Left lung (tissue), 10 donors: Measurements from ENCODE around the gene DOCK10. TPM values are rescaled to one million over a fixed set of nuclear protein-coding genes. Genes with fewer than 3 reads are reported as not detected.

Experiments
- ATAC-seq: fragments of 200-7000 bp; cut with Tn5 transposase; one replicate; pipeline ENCODE4 v1.9.1; 2020; ENCODE audit warnings: moderate library complexity
- DNase-seq, 4 donors: peaks; one replicate each; pipeline ENCODE4 v3.0.0-alpha.2; 2013 to 2020
- H3K27ac ChIP-seq, 2 donors: fragments of 200-600 bp; sonication (generic) in 1 of 2; one replicate each; pipeline versions ENCODE4 v1.5.0 to v1.8.0; 2020 to 2021
- H3K27me3 ChIP-seq, 2 donors: fragments of 200-600 bp; sonication (generic) in 1 of 2; one replicate each; pipeline versions ENCODE4 v1.5.0 to v1.8.0; 2020 to 2021
- H3K36me3 ChIP-seq, 2 donors: fragments of 200-600 bp; sonication (generic) in 1 of 2; one replicate each; pipeline versions ENCODE4 v1.5.0 to v1.8.0; 2020 to 2021
- H3K4me1 ChIP-seq, 2 donors: fragments of 200-600 bp; one replicate each; pipeline ENCODE4 v1.8.0; 2021
- H3K4me3 ChIP-seq, 2 donors: fragments of 200-600 bp; sonication (generic) in 1 of 2; one replicate each; pipeline versions ENCODE4 v1.5.0 to v1.8.0; 2020 to 2021; ENCODE audit warnings: mild to moderate bottlenecking in 1 of 2
- H3K9me3 ChIP-seq, 2 donors: fragments of 200-600 bp; sonication (generic) in 1 of 2; one replicate each; pipeline versions ENCODE4 v1.5.0 to v1.8.0; 2020 to 2021
- intact Hi-C, 2 donors: fragments of 100-400 bp; cut with DNase I; formaldehyde crosslinking; loops; one replicate each; pipeline versions ENCODE4 v1.11.2 to v1.14.2; 2022
- polyA plus RNA-seq, 6 donors: library from polyadenylated mRNA; unstranded; fragments of 120-200 nt; gene quantifications; one replicate each; pipeline ENCODE4 v1.2.1, GENCODE V29; 2013; ENCODE audit not compliant: insufficient read length in 6 of 6
- total RNA-seq, 2 donors: library from RNA; stranded (reverse); fragmentation: NEBNext Ultra II Directional; extraction: Animal tissue kit (Norgen Biotek cat#: 25700); gene quantifications; one replicate each; pipeline ENCODE4 v1.2.1, GENCODE V29; 2021
- TF ChIP-seq, protein P1 (sequence below), 2 donors: fragments of 200-600 bp; sonication (generic) in 1 of 2; IDR thresholded peaks; one replicate each; pipeline versions ENCODE4 v1.5.0 to v1.8.0; 2021; ENCODE audit warnings: antibody characterized with exemption in 2 of 2
- donor health status: DM: no; HTN: yes; CAD: no.
- donor health status: DM: no; HTN: no; CAD: no.

The DOCK10 gene
- total and polyA plus RNA-seq, 8 donors: 17.8 to 55.9 (median 45.6) TPM

DNA sequence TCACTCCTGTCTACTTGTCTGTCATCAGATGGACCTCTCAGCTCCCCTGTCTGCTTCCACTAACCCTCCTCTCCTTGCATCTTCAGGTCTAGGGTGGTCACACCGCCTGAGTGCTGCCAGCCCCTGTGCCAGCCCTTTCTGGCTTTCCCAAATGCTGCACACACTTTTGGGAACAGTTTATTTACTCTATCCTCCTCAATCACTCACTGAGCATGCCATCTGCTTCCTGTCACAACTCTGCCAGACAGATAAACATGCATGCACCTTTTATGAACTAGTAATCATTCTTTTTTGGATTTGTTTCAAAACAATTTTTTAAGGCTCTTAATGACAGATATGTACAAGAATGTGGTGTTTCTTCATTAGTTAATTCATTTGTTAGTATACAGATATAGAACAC is 269.8 kb downstream of the DOCK10 start:
- no peaks in the 10 kb centered on the region for H3K4me1 ChIP-seq
- peaks cover 0 to 82% of the 10 kb centered on the region in 2 donors for H3K36me3 ChIP-seq
- TF ChIP-seq, protein P1, sequence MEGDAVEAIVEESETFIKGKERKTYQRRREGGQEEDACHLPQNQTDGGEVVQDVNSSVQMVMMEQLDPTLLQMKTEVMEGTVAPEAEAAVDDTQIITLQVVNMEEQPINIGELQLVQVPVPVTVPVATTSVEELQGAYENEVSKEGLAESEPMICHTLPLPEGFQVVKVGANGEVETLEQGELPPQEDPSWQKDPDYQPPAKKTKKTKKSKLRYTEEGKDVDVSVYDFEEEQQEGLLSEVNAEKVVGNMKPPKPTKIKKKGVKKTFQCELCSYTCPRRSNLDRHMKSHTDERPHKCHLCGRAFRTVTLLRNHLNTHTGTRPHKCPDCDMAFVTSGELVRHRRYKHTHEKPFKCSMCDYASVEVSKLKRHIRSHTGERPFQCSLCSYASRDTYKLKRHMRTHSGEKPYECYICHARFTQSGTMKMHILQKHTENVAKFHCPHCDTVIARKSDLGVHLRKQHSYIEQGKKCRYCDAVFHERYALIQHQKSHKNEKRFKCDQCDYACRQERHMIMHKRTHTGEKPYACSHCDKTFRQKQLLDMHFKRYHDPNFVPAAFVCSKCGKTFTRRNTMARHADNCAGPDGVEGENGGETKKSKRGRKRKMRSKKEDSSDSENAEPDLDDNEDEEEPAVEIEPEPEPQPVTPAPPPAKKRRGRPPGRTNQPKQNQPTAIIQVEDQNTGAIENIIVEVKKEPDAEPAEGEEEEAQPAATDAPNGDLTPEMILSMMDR (IDR thresholded peaks at IDR 0.05): no peak
- H3K9me3 ChIP-seq: no peaks in the 10 kb centered on the region
- ATAC-seq (no peak), DNase-seq (no peak)
- no peak overlapping the region for H3K4me3 ChIP-seq
- H3K27me3 ChIP-seq: no peaks in the 10 kb centered on the region
- H3K27ac ChIP-seq: no peak overlapping the region
- intact Hi-C loops: no loop called here

GRCh38 chr2:224769489-224769888 is 272.8 kb downstream of the DOCK10 start:
- Histone ChIP-seq H3K27me3 (no peaks in the 10 kb centered on the region), H3K27ac (no peak overlapping the region), H3K4me3 (no peak overlapping the region), H3K4me1 (no peaks in the 10 kb centered on the region), H3K9me3 (no peaks in the 10 kb centered on the region), H3K36me3 (peaks cover 0 to 92% of the 10 kb centered on the region in 2 donors)
- no peak for DNase-seq
- TF ChIP-seq, protein P1 (IDR thresholded peaks at IDR 0.05): no peak
- intact Hi-C loops: no loop called here
- no peak for ATAC-seq

- no peak for ATAC-seq
- Histone ChIP-seq H3K36me3 (peaks cover 0 to 67% of the 10 kb centered on the region in 2 donors), H3K4me1 (no peaks in the 10 kb centered on the region), H3K27me3 (no peaks in the 10 kb centered on the region), H3K27ac (no peak overlapping the region), H3K4me3 (no peak overlapping the region), H3K9me3 (no peaks in the 10 kb centered on the region)
- intact Hi-C loops: no loop called here
- DNase-seq: no peak
- TF ChIP-seq, protein P1 (IDR thresholded peaks at IDR 0.05): no peak
Measured at GRCh38 chr2:224764565-224765236, 277.6 kb downstream of the DOCK10 start.

GRCh38 chr2:224757934-224758548 is 284.2 kb downstream of the DOCK10 start:
- no peak for DNase-seq
- H3K27ac ChIP-seq: no peak overlapping the region
- no peak for ATAC-seq

More at GRCh38 chr2:224757934-224758548, 284.2 kb downstream of the DOCK10 start:
- intact Hi-C loops: no loop called here
- Histone ChIP-seq H3K27me3 (no peaks in the 10 kb centered on the region), H3K9me3 (peaks cover 0 to 20% of the 10 kb centered on the region in 2 donors), H3K4me1 (no peaks in the 10 kb centered on the region), H3K36me3 (peaks cover 0 to 23% of the 10 kb centered on the region in 2 donors), H3K4me3 (no peak overlapping the region)
- TF ChIP-seq, protein P1 (IDR thresholded peaks at IDR 0.05): no peak
